Keratinocyte (primary cell): ENCODE measurements around the gene NCK2. TPM values are rescaled to one million over a fixed set of nuclear protein-coding genes. Genes with fewer than 3 reads are reported as not detected.

ENCODE experiments used
- DNase-seq: peaks from one replicate; pipeline ENCODE4 v3.0.0-alpha.2; 2011; ENCODE audit warnings: low read depth, missing footprints, low spot score
- FAIRE-seq: peaks from 2 replicates; lab custom pipeline; 2011; peaks lifted over from hg19 to GRCh38; lab: Jason Lieb, UNC
- H2AFZ ChIP-seq: 2 replicates; pipeline ENCODE4 v1.6.0; 2012; ENCODE audit warnings: low read length, control low read depth, inconsistent platforms; ENCODE audit not compliant: control insufficient read depth
- H3K27ac ChIP-seq: 2 replicates; pipeline ENCODE4 v1.5.1; 2011; ENCODE audit warnings: low read length; ENCODE audit not compliant: control insufficient read depth, insufficient read depth
- H3K27me3 ChIP-seq: 3 replicates; pipeline ENCODE4 v1.6.0; 2011; ENCODE audit warnings: low read length; ENCODE audit not compliant: control insufficient read depth, insufficient read depth; ENCODE audit errors: extremely low read depth
- H3K36me3 ChIP-seq, 2 experiments: 2 replicates in 1 of 2; 3 replicates in 1 of 2; pipeline ENCODE4 v1.5.1; 2011; ENCODE audit warnings: low read length in 2 of 2, mild to moderate bottlenecking in 1 of 2; ENCODE audit not compliant: control insufficient read depth in 2 of 2, insufficient read depth in 2 of 2; ENCODE audit errors: extremely low read depth in 1 of 2
- H3K4me1 ChIP-seq: 3 replicates; pipeline ENCODE4 v1.5.1; 2011; ENCODE audit warnings: low read length; ENCODE audit not compliant: control insufficient read depth, insufficient read depth; ENCODE audit errors: extremely low read depth
- H3K4me2 ChIP-seq: 3 replicates; pipeline ENCODE4 v1.6.0; 2011; ENCODE audit warnings: low read depth, low read length; ENCODE audit not compliant: control insufficient read depth, insufficient read depth; ENCODE audit errors: extremely low read depth
- H3K4me3 ChIP-seq, 3 experiments: fragments of 200-600 bp in 1 of 3; sonication (generic) in 1 of 3; 2 replicates in 2 of 3; 3 replicates in 1 of 3; pipeline ENCODE4 v1.5.1; 2011 to 2016; ENCODE audit warnings: low read length in 3 of 3, mild to moderate bottlenecking in 3 of 3, control low read depth in 2 of 3, inconsistent platforms in 1 of 3, low read depth in 1 of 3, mixed read lengths in 1 of 3, mixed run types in 1 of 3, moderate library complexity in 1 of 3; ENCODE audit not compliant: control insufficient read depth in 2 of 3, insufficient read depth in 2 of 3; ENCODE audit errors: extremely low read depth in 1 of 3
- H3K79me2 ChIP-seq: 2 replicates; pipeline ENCODE4 v1.6.0; 2012; ENCODE audit warnings: low read length; ENCODE audit not compliant: control insufficient read depth, insufficient read depth
- H3K9ac ChIP-seq: 3 replicates; pipeline ENCODE4 v1.6.0; 2011; ENCODE audit warnings: low read length; ENCODE audit not compliant: control insufficient read depth, insufficient read depth; ENCODE audit errors: extremely low read depth
- H3K9me1 ChIP-seq: 3 replicates; pipeline ENCODE4 v1.6.0; 2011; ENCODE audit warnings: low read length; ENCODE audit not compliant: control insufficient read depth, insufficient read depth; ENCODE audit errors: extremely low read depth
- H3K9me3 ChIP-seq: 2 replicates; pipeline ENCODE4 v1.5.1; 2012; ENCODE audit warnings: low read depth, low read length; ENCODE audit not compliant: control insufficient read depth
- H4K20me1 ChIP-seq: 3 replicates; pipeline ENCODE4 v1.6.0; 2011; ENCODE audit warnings: low read length; ENCODE audit not compliant: control insufficient read depth, insufficient read depth; ENCODE audit errors: extremely low read depth
- CTCF ChIP-seq, 3 experiments: IDR thresholded peaks in 1 of 3; conservative IDR thresholded peaks in 1 of 3; optimal IDR thresholded peaks in 1 of 3; 2 replicates in 2 of 3; 3 replicates in 1 of 3; pipeline versions ENCODE3 to v1.5.1; 2011; ENCODE audit warnings: low read length in 3 of 3, mild to moderate bottlenecking in 3 of 3, moderate library complexity in 2 of 3, control low read depth in 1 of 3, inconsistent platforms in 1 of 3; ENCODE audit not compliant: insufficient read depth in 2 of 3; ENCODE audit errors: extremely low read depth in 1 of 3
- EZH2 ChIP-seq: IDR thresholded peaks from one replicate; pipeline ENCODE4 v1.6.1; 2012; ENCODE audit warnings: inconsistent platforms, mild to moderate bottlenecking, low read length, moderate library complexity
- dilution Hi-C: fragments of 300-500 bp; cut with MboI; formaldehyde crosslinking; loops from one replicate; pipeline ENCODE4 v1.7.0; 2020; ENCODE audit warnings: low sequenced_read_pairs; ENCODE audit not compliant: extremely low pct_ligation_motif_present
- polyA plus RNA-seq, 5 experiments: library from polyadenylated mRNA; depleted of rRNA in 3 of 5; stranded (reverse) in 3 of 5; stranded (forward) in 1 of 5; unstranded in 1 of 5; fragments of >200 nt; gene quantifications; 1 replicate in 1 of 5; 2 replicates in 3 of 5; 3 replicates in 1 of 5; pipeline versions ENCODE4 v1.2.1 to v1.2.3, GENCODE V29; 2011 to 2012; ENCODE audit warnings: missing spikeins in 2 of 5, low read depth in 1 of 5, low replicate concordance in 1 of 5

Gene NCK2
- polyA plus RNA-seq, 1 donor (not counting 4 experiments of a cell fraction or from before 2014, with no cell fraction given): 31.4 TPM

- no peak overlapping the region for H3K4me2 ChIP-seq
- no peak for FAIRE-seq
- peaks cover 4% of the 10 kb centered on the region for H3K9me3 ChIP-seq
- no peak overlapping the region for H3K27ac ChIP-seq
- no peak for DNase-seq
- H3K4me1 ChIP-seq: peaks cover 38% of the 10 kb centered on the region
- dilution Hi-C loops: no loop called here
- no peaks in the 10 kb centered on the region for H3K36me3 ChIP-seq
- H4K20me1 ChIP-seq: no peaks in the 10 kb centered on the region
- no peak overlapping the region for H3K4me3 ChIP-seq
- no peak overlapping the region for H2AFZ ChIP-seq
- no peaks in the 10 kb centered on the region for H3K27me3 ChIP-seq
- H3K9me1 ChIP-seq: no peaks in the 10 kb centered on the region
- no peaks in the 10 kb centered on the region for H3K79me2 ChIP-seq
- no peak overlapping the region for H3K9ac ChIP-seq
- no peak for TF ChIP-seq CTCF (optimal IDR thresholded peaks at IDR 0.05 in 1 of 3, IDR thresholded peaks at IDR 0.05 in 1 of 3, conservative IDR thresholded peaks at IDR 0.05 in 1 of 3; ENCODE audit: extremely low read depth in 1 of 3, insufficient read depth in 2 of 3, low read length in 3 of 3)
- no peak for TF ChIP-seq EZH2
Observed at GRCh38 chr2:105730170-105730569, 14.5 kb upstream of the NCK2 start.

- H3K9me1 ChIP-seq: no peaks in the 10 kb centered on the region
- no peak overlapping the region for H3K27ac ChIP-seq
- no peak overlapping the region for H3K4me3 ChIP-seq
- FAIRE-seq (no peak), DNase-seq (no peak)
- no peaks in the 10 kb centered on the region for H3K27me3 ChIP-seq
- dilution Hi-C loops: no loop called here
- no peak overlapping the region for H3K4me2 ChIP-seq
- H3K36me3 ChIP-seq: no peaks in the 10 kb centered on the region
- H3K4me1 ChIP-seq: peaks cover 52% of the 10 kb centered on the region
- H3K9ac ChIP-seq: no peak overlapping the region
- H2AFZ ChIP-seq: no peak overlapping the region
- no peaks in the 10 kb centered on the region for H3K79me2 ChIP-seq
- H3K9me3 ChIP-seq: peaks cover 4% of the 10 kb centered on the region
- TF ChIP-seq EZH2 (no peak), CTCF (optimal IDR thresholded peaks at IDR 0.05 in 1 of 3, IDR thresholded peaks at IDR 0.05 in 1 of 3, conservative IDR thresholded peaks at IDR 0.05 in 1 of 3; ENCODE audit: extremely low read depth in 1 of 3, insufficient read depth in 2 of 3, low read length in 3 of 3) (no peak)
- no peaks in the 10 kb centered on the region for H4K20me1 ChIP-seq
Observed at GRCh38 chr2:105731511-105731910, 13.2 kb upstream of the NCK2 start.
